H1 (cell line): ENCODE data around the gene RBFOX1. TPM values are rescaled to one million over a fixed set of nuclear protein-coding genes. Genes with fewer than 3 reads are reported as not detected.

Experiments
- CEBPB ChIP-seq: IDR thresholded peaks from 2 replicates; pipeline ENCODE4 v1.6.1; 2012; ENCODE audit warnings: low read depth, low read length
- CHD1 ChIP-seq: IDR thresholded peaks from 2 replicates; pipeline ENCODE4 v1.6.1; 2012; ENCODE audit warnings: low read depth, low read length, improper control_type of control experiment
- CHD2 ChIP-seq: IDR thresholded peaks from 2 replicates; pipeline ENCODE4 v1.6.1; 2012; ENCODE audit warnings: low read length, improper control_type of control experiment
- EGR1 ChIP-seq: IDR thresholded peaks from 2 replicates; pipeline ENCODE4 v1.6.1; 2011; ENCODE audit warnings: low read depth, low read length, borderline replicate concordance
- NRF1 ChIP-seq: IDR thresholded peaks from 2 replicates; pipeline ENCODE4 v1.6.1; 2011; ENCODE audit warnings: mild to moderate bottlenecking, low read depth, low read length, improper control_type of control experiment
- polyA plus RNA-seq, 7 experiments: library from polyadenylated mRNA; depleted of rRNA in 3 of 7; stranded (reverse) in 5 of 7; unstranded in 2 of 7; fragments of >200 nt in 5 of 7; fragments of 200-250 nt in 2 of 7; gene quantifications; 1 replicate in 5 of 7; 2 replicates in 1 of 7; 4 replicates in 1 of 7; pipeline versions ENCODE4 v1.2.1 to v1.2.3, GENCODE V29; 2011 to 2013; ENCODE audit warnings: missing spikeins in 2 of 7, mixed read lengths in 2 of 7
- total RNA-seq: library from RNA; stranded (reverse); fragmentation: NEBNext Ultra II Directional; extraction: Animal tissue kit (Norgen Biotek cat#: 25700); gene quantifications from 2 replicates; pipeline ENCODE4 v1.2.1, GENCODE V29; 2021

RBFOX1 gene
- total and polyA plus RNA-seq, 2 of the 8 experiments (the other 6 are each of a cell fraction or from before 2014, with no cell fraction given): 1.7 to 2.8 TPM

- TF ChIP-seq CHD2 (no peak), EGR1 (no peak), CEBPB (no peak; the same call in 1 of the 2 replicates), CHD1 (no peak), NRF1 (no peak)
Measured at GRCh38 chr16:7736138-7736665, 403.6 kb downstream of the RBFOX1 start (continued).
